Measurements from ENCODE around the gene ZNF511.

ZNF511 gene

GRCh38 chr10:133279326-133280226 lies 29.1 kb upstream of the ZNF511 start:
- Histone ChIP-seq H2BK5ac (ENCODE audit: low read length) (no peak overlapping the region), H3K27me3 (ENCODE audit: insufficient read depth, low read length, poor library complexity) (no peaks in the 10 kb centered on the region), H4K8ac (ENCODE audit: low read depth, low read length) (no peak overlapping the region), H3K79me2 (ENCODE audit: control insufficient read depth, insufficient read depth, low read length) (no peaks in the 10 kb centered on the region), H2BK15ac (replicated peaks; ENCODE audit: low read depth) (no peak overlapping the region), H3K56ac (ENCODE audit: low read length) (no peak overlapping the region), H2BK120ac (ENCODE audit: low read depth, low read length) (no peak overlapping the region), H3K79me1 (ENCODE audit: low read length) (no peaks in the 10 kb centered on the region), H3K4ac (ENCODE audit: low read depth, low read length) (no peak overlapping the region), H4K5ac (ENCODE audit: low read length) (no peak overlapping the region), H3K23ac (ENCODE audit: low read length) (no peak overlapping the region), H3K4me1 (ENCODE audit: control insufficient read depth, low read depth, low read length) (no peaks in the 10 kb centered on the region), H3K18ac (ENCODE audit: low read length) (no peak overlapping the region), H3K4me2 (ENCODE audit: low read length) (no peak overlapping the region), H2AK5ac (ENCODE audit: low read length) (no peak overlapping the region), H3K9ac (ENCODE audit: low read length) (no peak overlapping the region), H3K27ac (ENCODE audit: low read depth, low read length) (no peak overlapping the region), H3K36me3 (ENCODE audit: control insufficient read depth, insufficient read depth, low read length) (peaks cover 6% of the 10 kb centered on the region), H3K4me3 (ENCODE audit: low read length) (no peak overlapping the region)
- no CpG with 5 or more reads among the region's 24 CpGs for WGBS (ENCODE audit: extremely low coverage, insufficient coverage, low lambda C conversion rate)
- DNase-seq, result no peak

GRCh38 chr10:133280391-133281059 lies 28.2 kb upstream of the ZNF511 start:
- Histone ChIP-seq H3K36me3 (ENCODE audit: control insufficient read depth, insufficient read depth, low read length) (peaks cover 8% of the 10 kb centered on the region), H2BK15ac (replicated peaks; ENCODE audit: low read depth) (no peak overlapping the region), H4K5ac (ENCODE audit: low read length) (no peak overlapping the region), H3K4me3 (ENCODE audit: low read length) (no peak overlapping the region), H4K8ac (ENCODE audit: low read depth, low read length) (no peak overlapping the region), H2AK5ac (ENCODE audit: low read length) (no peak overlapping the region), H3K79me2 (ENCODE audit: control insufficient read depth, insufficient read depth, low read length) (no peaks in the 10 kb centered on the region), H3K56ac (ENCODE audit: low read length) (no peak overlapping the region), H3K23ac (ENCODE audit: low read length) (no peak overlapping the region), H3K27me3 (ENCODE audit: insufficient read depth, low read length, poor library complexity) (no peaks in the 10 kb centered on the region), H2BK120ac (ENCODE audit: low read depth, low read length) (no peak overlapping the region), H3K27ac (ENCODE audit: low read depth, low read length) (no peak overlapping the region), H3K4me2 (ENCODE audit: low read length) (no peak overlapping the region), H3K79me1 (ENCODE audit: low read length) (no peaks in the 10 kb centered on the region), H3K18ac (ENCODE audit: low read length) (no peak overlapping the region), H2BK5ac (ENCODE audit: low read length) (no peak overlapping the region), H3K4ac (ENCODE audit: low read depth, low read length) (no peak overlapping the region), H3K9ac (ENCODE audit: low read length) (no peak overlapping the region), H3K4me1 (ENCODE audit: control insufficient read depth, low read depth, low read length) (no peaks in the 10 kb centered on the region)
- DNase-seq, result no peak
- no CpG with 5 or more reads among the region's 10 CpGs for WGBS (ENCODE audit: extremely low coverage, insufficient coverage, low lambda C conversion rate)

- no CpG with 5 or more reads among the region's 15 CpGs for WGBS (ENCODE audit: extremely low coverage, insufficient coverage, low lambda C conversion rate)
- H4K8ac ChIP-seq (ENCODE audit: low read depth, low read length), result no peak overlapping the region
- no peaks in the 10 kb centered on the region for H3K27me3 ChIP-seq (ENCODE audit: insufficient read depth, low read length, poor library complexity)
- no peaks in the 10 kb centered on the region for H3K4me1 ChIP-seq (ENCODE audit: control insufficient read depth, low read depth, low read length)
- H3K79me2 ChIP-seq (ENCODE audit: control insufficient read depth, insufficient read depth, low read length), result no peaks in the 10 kb centered on the region
- no peak overlapping the region for H3K4me2 ChIP-seq (ENCODE audit: low read length)
- H3K4ac ChIP-seq (ENCODE audit: low read depth, low read length), result no peak overlapping the region
- peaks cover 8% of the 10 kb centered on the region for H3K36me3 ChIP-seq (ENCODE audit: control insufficient read depth, insufficient read depth, low read length)
- no peak for DNase-seq
- H2BK120ac ChIP-seq (ENCODE audit: low read depth, low read length), result no peak overlapping the region
- no peak overlapping the region for H2AK5ac ChIP-seq (ENCODE audit: low read length)
- H2BK15ac ChIP-seq (replicated peaks; ENCODE audit: low read depth), result no peak overlapping the region
- H3K23ac ChIP-seq (ENCODE audit: low read length), result no peak overlapping the region
- no peak overlapping the region for H2BK5ac ChIP-seq (ENCODE audit: low read length)
- H4K5ac ChIP-seq (ENCODE audit: low read length), result no peak overlapping the region
- no peak overlapping the region for H3K4me3 ChIP-seq (ENCODE audit: low read length)
- no peak overlapping the region for H3K27ac ChIP-seq (ENCODE audit: low read depth, low read length)
- H3K79me1 ChIP-seq (ENCODE audit: low read length), result no peaks in the 10 kb centered on the region
- H3K9ac ChIP-seq (ENCODE audit: low read length), result no peak overlapping the region
- no peak overlapping the region for H3K18ac ChIP-seq (ENCODE audit: low read length)
- no peak overlapping the region for H3K56ac ChIP-seq (ENCODE audit: low read length)
These were observed 27.6 kb upstream of the ZNF511 start for GRCh38 chr10:133281084-133281483.

- H3K27me3 ChIP-seq (ENCODE audit: insufficient read depth, low read length, poor library complexity), result no peaks in the 10 kb centered on the region
- no peaks in the 10 kb centered on the region for H3K79me1 ChIP-seq (ENCODE audit: low read length)
- H3K9ac ChIP-seq (ENCODE audit: low read length), result no peak overlapping the region
- no peak overlapping the region for H3K23ac ChIP-seq (ENCODE audit: low read length)
- no peak overlapping the region for H3K18ac ChIP-seq (ENCODE audit: low read length)
- H3K4me1 ChIP-seq (ENCODE audit: control insufficient read depth, low read depth, low read length), result no peaks in the 10 kb centered on the region
- H3K27ac ChIP-seq (ENCODE audit: low read depth, low read length), result no peak overlapping the region
- H3K36me3 ChIP-seq (ENCODE audit: control insufficient read depth, insufficient read depth, low read length), result peaks cover 8% of the 10 kb centered on the region
- H3K4me2 ChIP-seq (ENCODE audit: low read length), result no peak overlapping the region
- no peak overlapping the region for H2BK120ac ChIP-seq (ENCODE audit: low read depth, low read length)
- H3K4me3 ChIP-seq (ENCODE audit: low read length), result no peak overlapping the region
- H2AK5ac ChIP-seq (ENCODE audit: low read length), result no peak overlapping the region
- no peak overlapping the region for H4K5ac ChIP-seq (ENCODE audit: low read length)
- no peak overlapping the region for H2BK15ac ChIP-seq (replicated peaks; ENCODE audit: low read depth)
- no CpG with 5 or more reads among the region's 38 CpGs for WGBS (ENCODE audit: extremely low coverage, insufficient coverage, low lambda C conversion rate)
- no peak overlapping the region for H2BK5ac ChIP-seq (ENCODE audit: low read length)
- H3K4ac ChIP-seq (ENCODE audit: low read depth, low read length), result no peak overlapping the region
- DNase-seq, result no peak
- no peaks in the 10 kb centered on the region for H3K79me2 ChIP-seq (ENCODE audit: control insufficient read depth, insufficient read depth, low read length)
- no peak overlapping the region for H3K56ac ChIP-seq (ENCODE audit: low read length)
- no peak overlapping the region for H4K8ac ChIP-seq (ENCODE audit: low read depth, low read length)
These were observed 26.9 kb upstream of the ZNF511 start for GRCh38 chr10:133281628-133282372.

GRCh38 chr10:133282846-133283390 lies 25.8 kb upstream of the ZNF511 start:
- peaks cover 8% of the 10 kb centered on the region for H3K36me3 ChIP-seq (ENCODE audit: control insufficient read depth, insufficient read depth, low read length)
- DNase-seq, result no peak
- H3K4ac ChIP-seq (ENCODE audit: low read depth, low read length), result no peak overlapping the region
- H2BK5ac ChIP-seq (ENCODE audit: low read length), result no peak overlapping the region
- H3K27ac ChIP-seq (ENCODE audit: low read depth, low read length), result no peak overlapping the region
- no peak overlapping the region for H3K18ac ChIP-seq (ENCODE audit: low read length)
- no peak overlapping the region for H3K56ac ChIP-seq (ENCODE audit: low read length)
- H2BK120ac ChIP-seq (ENCODE audit: low read depth, low read length), result no peak overlapping the region
- H3K79me2 ChIP-seq (ENCODE audit: control insufficient read depth, insufficient read depth, low read length), result no peaks in the 10 kb centered on the region
- no peak overlapping the region for H3K4me3 ChIP-seq (ENCODE audit: low read length)
- no peak overlapping the region for H4K5ac ChIP-seq (ENCODE audit: low read length)
- no peak overlapping the region for H2BK15ac ChIP-seq (replicated peaks; ENCODE audit: low read depth)
- H3K4me2 ChIP-seq (ENCODE audit: low read length), result no peak overlapping the region
- WGBS (ENCODE audit: extremely low coverage, insufficient coverage, low lambda C conversion rate), result no CpG with 5 or more reads among the region's 24 CpGs
- no peaks in the 10 kb centered on the region for H3K4me1 ChIP-seq (ENCODE audit: control insufficient read depth, low read depth, low read length)
- no peaks in the 10 kb centered on the region for H3K79me1 ChIP-seq (ENCODE audit: low read length)
- H2AK5ac ChIP-seq (ENCODE audit: low read length), result no peak overlapping the region
- H3K9ac ChIP-seq (ENCODE audit: low read length), result no peak overlapping the region
- H3K23ac ChIP-seq (ENCODE audit: low read length), result no peak overlapping the region
- no peak overlapping the region for H4K8ac ChIP-seq (ENCODE audit: low read depth, low read length)
- H3K27me3 ChIP-seq (ENCODE audit: insufficient read depth, low read length, poor library complexity), result no peaks in the 10 kb centered on the region
